HEK293 (cell line): ENCODE results near the gene GRM3.

Experiments
- CTCF ChIA-PET: fragments of 350-600 bp; formaldehyde crosslinking; extraction: SDS; loops from one replicate; lab custom pipeline; 2021; ENCODE audit warnings: antibody characterized with exemption; lab: Yijun Ruan, JAX
- POLR2A ChIA-PET: fragments of 300-600 bp; formaldehyde crosslinking; extraction: SDS; loops from one replicate; lab custom pipeline; 2020; ENCODE audit warnings: antibody characterized with exemption, inconsistent platforms; lab: Yijun Ruan, JAX
- H3K27ac ChIP-seq: fragments of 200-500 bp; sonication (Bioruptor generic); 2 replicates; pipeline ENCODE4 v1.5.1; 2014; ENCODE audit warnings: low read depth, low read length, control low read depth, inconsistent platforms; ENCODE audit errors: extremely low read depth
- H3K36me3 ChIP-seq, 2 experiments: fragments of 200-500 bp in 1 of 2; sonication (Bioruptor generic) in 1 of 2; 1 replicate in 1 of 2; 2 replicates in 1 of 2; pipeline ENCODE4 v1.5.1; 2014 to 2017; ENCODE audit warnings: inconsistent platforms in 2 of 2, low read length in 2 of 2; ENCODE audit not compliant: control insufficient read depth in 2 of 2, insufficient read depth in 1 of 2
- H3K4me1 ChIP-seq: fragments of 200-500 bp; sonication (Bioruptor generic); 2 replicates; pipeline ENCODE4 v1.5.1; 2014; ENCODE audit warnings: mild to moderate bottlenecking, low read length, inconsistent platforms; ENCODE audit not compliant: control insufficient read depth, insufficient read depth
- H3K4me3 ChIP-seq: 2 replicates; pipeline ENCODE4 v1.5.1; 2011; ENCODE audit warnings: low read depth, mild to moderate bottlenecking, control low read depth, low read length, moderate library complexity
- H3K9me3 ChIP-seq: fragments of 200-500 bp; sonication (Bioruptor generic); 2 replicates; pipeline ENCODE4 v1.5.1; 2014; ENCODE audit warnings: low read depth, low read length, inconsistent platforms; ENCODE audit not compliant: control insufficient read depth, insufficient read depth
- HOXC10 ChIP-seq: sonication (generic); formaldehyde crosslinking; IDR thresholded peaks from 2 replicates; pipeline ENCODE4 v1.8.1; 2023; ENCODE audit warnings: mild to moderate bottlenecking, missing genetic modification reagents
- KLF9 ChIP-seq: fragments of 450-650 bp; formaldehyde crosslinking; IDR thresholded peaks from 2 replicates; pipeline ENCODE4 v1.5.1; 2016; ENCODE audit warnings: missing biosample characterization, missing genetic modification characterization, low read depth
- TRIM28 ChIP-seq: IDR thresholded peaks from 2 replicates; pipeline ENCODE4 v1.6.1; 2011; ENCODE audit warnings: low read length, control low read depth, borderline replicate concordance
- ZBTB7A ChIP-seq: fragments of 450-650 bp; formaldehyde crosslinking; IDR thresholded peaks from 2 replicates; pipeline ENCODE4 v1.5.1; 2016; ENCODE audit warnings: low read depth, missing biosample characterization, missing genetic modification characterization
- ZNF155 ChIP-seq: fragments of 450-650 bp; formaldehyde crosslinking; IDR thresholded peaks from 2 replicates; pipeline ENCODE4 v1.5.1; 2016; ENCODE audit warnings: missing biosample characterization, missing genetic modification characterization
- ZNF202 ChIP-seq: fragments of 450-650 bp; formaldehyde crosslinking; IDR thresholded peaks from 2 replicates; pipeline ENCODE4 v1.5.1; 2016; ENCODE audit warnings: missing biosample characterization, missing genetic modification characterization, borderline replicate concordance
- ZNF449 ChIP-seq: fragments of 450-650 bp; formaldehyde crosslinking; IDR thresholded peaks from 2 replicates; pipeline ENCODE4 v1.5.1; 2017; ENCODE audit warnings: missing biosample characterization, mild to moderate bottlenecking, missing genetic modification characterization, moderate library complexity
- ZNF549 ChIP-seq: fragments of 450-650 bp; IDR thresholded peaks from 2 replicates; pipeline ENCODE4 v1.5.1; 2018; ENCODE audit warnings: missing biosample characterization, missing genetic modification characterization, mild to moderate bottlenecking, inconsistent platforms, moderate library complexity
- ZNF626 ChIP-seq: fragments of 450-650 bp; sonication (Bioruptor Pico); formaldehyde crosslinking; IDR thresholded peaks from 2 replicates; pipeline ENCODE4 v1.5.1; 2018; ENCODE audit warnings: missing biosample characterization, missing genetic modification characterization, inconsistent platforms
- ZNF654 ChIP-seq: fragments of 450-650 bp; formaldehyde crosslinking; IDR thresholded peaks from 2 replicates; pipeline ENCODE4 v1.5.1; 2016; ENCODE audit warnings: low read depth, missing biosample characterization, missing genetic modification characterization
- ZNF792 ChIP-seq: fragments of 450-650 bp; formaldehyde crosslinking; IDR thresholded peaks from 2 replicates; pipeline ENCODE4 v1.5.1; 2016; ENCODE audit warnings: missing biosample characterization, missing genetic modification characterization
- TF ChIP-seq, protein P1 (sequence below): fragments of 450-650 bp; formaldehyde crosslinking; IDR thresholded peaks from 2 replicates; pipeline ENCODE4 v1.5.1; 2016; ENCODE audit warnings: missing biosample characterization, missing genetic modification characterization
- TF ChIP-seq, protein P2 (sequence below): fragments of 450-650 bp; formaldehyde crosslinking; IDR thresholded peaks from 2 replicates; pipeline ENCODE4 v1.5.0; 2017; ENCODE audit warnings: missing biosample characterization, missing genetic modification characterization, borderline replicate concordance
- TF ChIP-seq, protein P3 (sequence below): fragments of 450-650 bp; formaldehyde crosslinking; IDR thresholded peaks from 2 replicates; pipeline ENCODE4 v1.5.1; 2016; ENCODE audit warnings: missing biosample characterization, missing genetic modification characterization

Gene GRM3

GRCh38 chr7:86668315-86668714 lies 24.6 kb downstream of the GRM3 start:
- H3K27ac ChIP-seq, result no peak overlapping the region
- ChIA-PET POLR2A (no interaction called here), CTCF (interaction anchor here (0.7 to 5.7 kb wide), 4 partner anchors 25 to 247 kb away, joined by 3 to 86 read pairs (median 9); partner anchors contain the start of gene GRM3)
- no peaks in the 10 kb centered on the region for H3K9me3 ChIP-seq
- no peaks in the 10 kb centered on the region for H3K36me3 ChIP-seq
- no peaks in the 10 kb centered on the region for H3K4me1 ChIP-seq
- no peak for TF ChIP-seq ZNF792 (tag by site-specific recombination)
- TF ChIP-seq ZNF449 (tag by site-specific recombination), result no peak
- no peak for TF ChIP-seq KLF9 (tag by site-specific recombination)
- TF ChIP-seq ZBTB7A (tag by site-specific recombination), result no peak
- no peak for TF ChIP-seq ZNF155 (tag by site-specific recombination)
- no peak for TF ChIP-seq HOXC10 (CRISPR knock-in tag)
- TF ChIP-seq TRIM28, result no peak
- TF ChIP-seq ZNF202 (tag by site-specific recombination), result no peak
- TF ChIP-seq, all 188 proteins: peak for 0
- no peak overlapping the region for H3K4me3 ChIP-seq

DNA sequence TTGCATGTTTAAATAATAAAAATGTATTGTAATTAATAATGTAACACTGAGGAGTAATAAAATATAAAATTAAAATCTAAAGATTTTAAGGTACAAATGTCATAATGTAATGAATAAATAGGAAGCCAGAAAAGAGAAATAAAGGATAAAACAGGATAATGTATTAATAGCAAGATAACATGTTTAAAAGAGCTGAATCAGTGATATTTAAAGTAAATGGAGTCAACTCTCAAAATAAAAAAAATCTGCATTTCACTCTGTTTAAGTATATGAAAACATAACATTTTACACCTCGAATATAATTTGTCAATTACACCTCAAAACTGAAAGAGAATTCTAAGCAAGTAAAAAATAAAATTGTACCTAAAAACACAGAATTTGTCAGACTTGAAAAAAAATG lies 44.1 kb downstream of the GRM3 start:
- Histone ChIP-seq H3K4me1 (no peaks in the 10 kb centered on the region), H3K9me3 (no peaks in the 10 kb centered on the region), H3K27ac (no peak overlapping the region), H3K36me3 (no peaks in the 10 kb centered on the region), H3K4me3 (no peak overlapping the region)
- ChIA-PET CTCF (interaction anchor here (0.6 kb wide), 1 partner anchor 953 kb away, joined by 3 read pairs; no protein-coding TSS in a partner anchor), POLR2A (no interaction called here)
- TF ChIP-seq ZNF654 (tag by site-specific recombination) (no peak), ZNF626 (tag by site-specific recombination) (no peak), ZNF549 (tag by site-specific recombination) (no peak)
- TF ChIP-seq, protein P1, sequence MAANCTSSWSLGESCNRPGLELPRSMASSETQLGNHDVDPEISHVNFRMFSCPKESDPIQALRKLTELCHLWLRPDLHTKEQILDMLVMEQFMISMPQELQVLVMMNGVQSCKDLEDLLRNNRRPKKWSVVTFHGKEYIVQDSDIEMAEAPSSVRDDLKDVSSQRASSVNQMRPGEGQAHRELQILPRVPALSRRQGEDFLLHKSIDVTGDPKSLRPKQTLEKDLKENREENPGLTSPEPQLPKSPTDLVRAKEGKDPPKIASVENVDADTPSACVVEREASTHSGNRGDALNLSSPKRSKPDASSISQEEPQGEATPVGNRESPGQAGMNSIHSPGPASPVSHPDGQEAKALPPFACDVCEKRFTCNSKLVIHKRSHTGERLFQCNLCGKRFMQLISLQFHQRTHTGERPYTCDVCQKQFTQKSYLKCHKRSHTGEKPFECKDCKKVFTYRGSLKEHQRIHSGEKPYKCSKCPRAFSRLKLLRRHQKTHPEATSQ (tag by site-specific recombination), result no peak
- TF ChIP-seq, protein P2, sequence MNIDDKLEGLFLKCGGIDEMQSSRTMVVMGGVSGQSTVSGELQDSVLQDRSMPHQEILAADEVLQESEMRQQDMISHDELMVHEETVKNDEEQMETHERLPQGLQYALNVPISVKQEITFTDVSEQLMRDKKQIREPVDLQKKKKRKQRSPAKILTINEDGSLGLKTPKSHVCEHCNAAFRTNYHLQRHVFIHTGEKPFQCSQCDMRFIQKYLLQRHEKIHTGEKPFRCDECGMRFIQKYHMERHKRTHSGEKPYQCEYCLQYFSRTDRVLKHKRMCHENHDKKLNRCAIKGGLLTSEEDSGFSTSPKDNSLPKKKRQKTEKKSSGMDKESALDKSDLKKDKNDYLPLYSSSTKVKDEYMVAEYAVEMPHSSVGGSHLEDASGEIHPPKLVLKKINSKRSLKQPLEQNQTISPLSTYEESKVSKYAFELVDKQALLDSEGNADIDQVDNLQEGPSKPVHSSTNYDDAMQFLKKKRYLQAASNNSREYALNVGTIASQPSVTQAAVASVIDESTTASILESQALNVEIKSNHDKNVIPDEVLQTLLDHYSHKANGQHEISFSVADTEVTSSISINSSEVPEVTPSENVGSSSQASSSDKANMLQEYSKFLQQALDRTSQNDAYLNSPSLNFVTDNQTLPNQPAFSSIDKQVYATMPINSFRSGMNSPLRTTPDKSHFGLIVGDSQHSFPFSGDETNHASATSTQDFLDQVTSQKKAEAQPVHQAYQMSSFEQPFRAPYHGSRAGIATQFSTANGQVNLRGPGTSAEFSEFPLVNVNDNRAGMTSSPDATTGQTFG (tag by site-specific recombination), result no peak
- TF ChIP-seq, protein P3, sequence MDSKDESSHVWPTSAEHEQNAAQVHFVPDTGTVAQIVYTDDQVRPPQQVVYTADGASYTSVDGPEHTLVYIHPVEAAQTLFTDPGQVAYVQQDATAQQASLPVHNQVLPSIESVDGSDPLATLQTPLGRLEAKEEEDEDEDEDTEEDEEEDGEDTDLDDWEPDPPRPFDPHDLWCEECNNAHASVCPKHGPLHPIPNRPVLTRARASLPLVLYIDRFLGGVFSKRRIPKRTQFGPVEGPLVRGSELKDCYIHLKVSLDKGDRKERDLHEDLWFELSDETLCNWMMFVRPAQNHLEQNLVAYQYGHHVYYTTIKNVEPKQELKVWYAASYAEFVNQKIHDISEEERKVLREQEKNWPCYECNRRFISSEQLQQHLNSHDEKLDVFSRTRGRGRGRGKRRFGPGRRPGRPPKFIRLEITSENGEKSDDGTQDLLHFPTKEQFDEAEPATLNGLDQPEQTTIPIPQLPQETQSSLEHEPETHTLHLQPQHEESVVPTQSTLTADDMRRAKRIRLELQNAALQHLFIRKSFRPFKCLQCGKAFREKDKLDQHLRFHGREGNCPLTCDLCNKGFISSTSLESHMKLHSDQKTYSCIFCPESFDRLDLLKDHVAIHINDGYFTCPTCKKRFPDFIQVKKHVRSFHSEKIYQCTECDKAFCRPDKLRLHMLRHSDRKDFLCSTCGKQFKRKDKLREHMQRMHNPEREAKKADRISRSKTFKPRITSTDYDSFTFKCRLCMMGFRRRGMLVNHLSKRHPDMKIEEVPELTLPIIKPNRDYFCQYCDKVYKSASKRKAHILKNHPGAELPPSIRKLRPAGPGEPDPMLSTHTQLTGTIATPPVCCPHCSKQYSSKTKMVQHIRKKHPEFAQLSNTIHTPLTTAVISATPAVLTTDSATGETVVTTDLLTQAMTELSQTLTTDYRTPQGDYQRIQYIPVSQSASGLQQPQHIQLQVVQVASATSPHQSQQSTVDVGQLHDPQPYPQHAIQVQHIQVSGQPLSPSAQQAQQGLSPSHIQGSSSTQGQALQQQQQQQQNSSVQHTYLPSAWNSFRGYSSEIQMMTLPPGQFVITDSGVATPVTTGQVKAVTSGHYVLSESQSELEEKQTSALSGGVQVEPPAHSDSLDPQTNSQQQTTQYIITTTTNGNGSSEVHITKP (tag by site-specific recombination), result no peak
